Stomach (tissue), 4 donors: ENCODE results near the gene SLC35F3.

Experiments
- POLR2A ChIP-seq, 4 donors: fragments of 450-650 bp; IDR thresholded peaks; one replicate each; pipeline ENCODE4 v1.6.1; 2016; ENCODE audit warnings: antibody characterized with exemption in 4 of 4, control low read depth in 2 of 4, mild to moderate bottlenecking in 1 of 4, moderate library complexity in 1 of 4
- TF ChIP-seq, protein P1 (sequence below), 7 experiments: fragments of 450-650 bp in 4 of 7; fragments of 200-600 bp in 3 of 7; sonication (generic) in 3 of 7; IDR thresholded peaks; one replicate each; pipeline ENCODE4 v1.5.1; 2016 to 2019; ENCODE audit warnings: antibody characterized with exemption in 7 of 7, control low read depth in 2 of 7, mild to moderate bottlenecking in 1 of 7

DNA sequence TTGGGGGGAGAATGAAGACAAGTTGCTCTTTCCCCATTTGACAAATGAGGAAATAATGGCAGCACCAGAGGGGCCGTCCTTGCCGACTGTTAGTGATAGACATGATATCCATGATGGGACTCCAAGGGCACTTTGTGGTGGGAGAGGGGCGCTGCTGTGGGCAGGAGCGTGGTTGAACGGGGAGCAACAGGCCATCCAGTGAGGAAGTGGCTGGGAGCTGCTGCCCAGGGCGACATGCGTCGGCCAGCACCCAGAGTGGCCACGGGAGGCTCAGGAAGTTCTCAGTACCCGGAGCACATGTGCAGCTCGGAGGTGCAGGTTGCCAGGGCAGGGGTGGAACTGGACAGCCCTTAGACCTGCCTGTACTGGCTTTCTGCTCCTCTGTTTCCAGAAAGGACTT, 71.0 kb downstream of the SLC35F3 start:
- TF ChIP-seq, protein P1, sequence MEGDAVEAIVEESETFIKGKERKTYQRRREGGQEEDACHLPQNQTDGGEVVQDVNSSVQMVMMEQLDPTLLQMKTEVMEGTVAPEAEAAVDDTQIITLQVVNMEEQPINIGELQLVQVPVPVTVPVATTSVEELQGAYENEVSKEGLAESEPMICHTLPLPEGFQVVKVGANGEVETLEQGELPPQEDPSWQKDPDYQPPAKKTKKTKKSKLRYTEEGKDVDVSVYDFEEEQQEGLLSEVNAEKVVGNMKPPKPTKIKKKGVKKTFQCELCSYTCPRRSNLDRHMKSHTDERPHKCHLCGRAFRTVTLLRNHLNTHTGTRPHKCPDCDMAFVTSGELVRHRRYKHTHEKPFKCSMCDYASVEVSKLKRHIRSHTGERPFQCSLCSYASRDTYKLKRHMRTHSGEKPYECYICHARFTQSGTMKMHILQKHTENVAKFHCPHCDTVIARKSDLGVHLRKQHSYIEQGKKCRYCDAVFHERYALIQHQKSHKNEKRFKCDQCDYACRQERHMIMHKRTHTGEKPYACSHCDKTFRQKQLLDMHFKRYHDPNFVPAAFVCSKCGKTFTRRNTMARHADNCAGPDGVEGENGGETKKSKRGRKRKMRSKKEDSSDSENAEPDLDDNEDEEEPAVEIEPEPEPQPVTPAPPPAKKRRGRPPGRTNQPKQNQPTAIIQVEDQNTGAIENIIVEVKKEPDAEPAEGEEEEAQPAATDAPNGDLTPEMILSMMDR (IDR thresholded peaks at IDR 0.05) = no peak
- no peak for TF ChIP-seq POLR2A (IDR thresholded peaks at IDR 0.05)
